ENCODE data around the gene RHAG. TPM values are rescaled to one million over a fixed set of nuclear protein-coding genes. Genes with fewer than 3 reads are reported as not detected.
"Not testable (repeated sequence)": the region's sequence is repeated elsewhere in the genome, so short reads cannot be mapped to it uniquely, and the experiment has no call there.

The RHAG gene
- total and polyA plus RNA-seq, 2 donors: 0.39 to 2.8 TPM

GRCh38 chr6:49632727-49633126 lies 3.9 kb downstream of the RHAG start:
- WGBS: 88% methylated on average over 3 of the region's 3 CpGs
- Histone ChIP-seq H3K27ac (ENCODE audit: low read depth in 1 of 2, low read length in 1 of 2) (no peak overlapping the region), H3K36me3 (ENCODE audit: control insufficient read depth in 2 of 2, insufficient read depth in 2 of 2, low read length in 1 of 2) (no peaks in the 10 kb centered on the region), H3K4me3 (ENCODE audit: low read length in 2 of 2) (no peak overlapping the region), H3K4me1 (ENCODE audit: control insufficient read depth in 2 of 2, insufficient read depth in 2 of 2, low read length in 2 of 2) (no peaks in the 10 kb centered on the region), H3K9me3 (ENCODE audit: control insufficient read depth in 2 of 2, insufficient read depth in 1 of 2, low read length in 1 of 2) (no peaks in the 10 kb centered on the region), H3K27me3 (ENCODE audit: control insufficient read depth in 2 of 2, insufficient read depth in 1 of 2, low read length in 1 of 2) (no peaks in the 10 kb centered on the region)
- DNase-seq (ENCODE audit: low read depth in 6 of 9, low spot score in 9 of 9): no peak

GRCh38 chr6:49629485-49630088 lies 7.1 kb downstream of the RHAG start:
- not testable (repeated sequence) for H3K4me3 ChIP-seq (ENCODE audit: low read length in 2 of 2); H3K4me1 ChIP-seq (ENCODE audit: control insufficient read depth in 2 of 2, insufficient read depth in 2 of 2, low read length in 2 of 2); H3K36me3 ChIP-seq (ENCODE audit: control insufficient read depth in 2 of 2, insufficient read depth in 2 of 2, low read length in 1 of 2); H3K27me3 ChIP-seq (ENCODE audit: control insufficient read depth in 2 of 2, insufficient read depth in 1 of 2, low read length in 1 of 2); DNase-seq (ENCODE audit: low read depth in 6 of 9, low spot score in 9 of 9); H3K9me3 ChIP-seq (ENCODE audit: control insufficient read depth in 2 of 2, insufficient read depth in 1 of 2, low read length in 1 of 2); H3K27ac ChIP-seq (ENCODE audit: low read depth in 1 of 2, low read length in 1 of 2)
- WGBS: 98% methylated on average over 36 of the region's 36 CpGs

GRCh38 chr6:49626811-49627210 lies 9.8 kb downstream of the RHAG start:
- Histone ChIP-seq H3K27ac (ENCODE audit: low read depth in 1 of 2, low read length in 1 of 2) (no peak overlapping the region), H3K4me1 (ENCODE audit: control insufficient read depth in 2 of 2, insufficient read depth in 2 of 2, low read length in 2 of 2) (no peaks in the 10 kb centered on the region), H3K4me3 (ENCODE audit: low read length in 2 of 2) (no peak overlapping the region), H3K36me3 (ENCODE audit: control insufficient read depth in 2 of 2, insufficient read depth in 2 of 2, low read length in 1 of 2) (no peaks in the 10 kb centered on the region), H3K27me3 (ENCODE audit: control insufficient read depth in 2 of 2, insufficient read depth in 1 of 2, low read length in 1 of 2) (no peaks in the 10 kb centered on the region), H3K9me3 (ENCODE audit: control insufficient read depth in 2 of 2, insufficient read depth in 1 of 2, low read length in 1 of 2) (no peaks in the 10 kb centered on the region)
- no peak for DNase-seq (ENCODE audit: low read depth in 6 of 9, low spot score in 9 of 9)
- WGBS: 90% methylated on average over 3 of the region's 3 CpGs

GRCh38 chr6:49618257-49618656 lies 18.4 kb downstream of the RHAG start:
- H3K36me3 ChIP-seq (ENCODE audit: control insufficient read depth in 2 of 2, insufficient read depth in 2 of 2, low read length in 1 of 2): no peaks in the 10 kb centered on the region
- H3K9me3 ChIP-seq (ENCODE audit: control insufficient read depth in 2 of 2, insufficient read depth in 1 of 2, low read length in 1 of 2): no peaks in the 10 kb centered on the region
- no peaks in the 10 kb centered on the region for H3K27me3 ChIP-seq (ENCODE audit: control insufficient read depth in 2 of 2, insufficient read depth in 1 of 2, low read length in 1 of 2)
- H3K4me3 ChIP-seq (ENCODE audit: low read length in 2 of 2): no peak overlapping the region
- no peak for DNase-seq (ENCODE audit: low read depth in 6 of 9, low spot score in 9 of 9)
- H3K4me1 ChIP-seq (ENCODE audit: control insufficient read depth in 2 of 2, insufficient read depth in 2 of 2, low read length in 2 of 2): no peaks in the 10 kb centered on the region
- H3K27ac ChIP-seq (ENCODE audit: low read depth in 1 of 2, low read length in 1 of 2): no peak overlapping the region

- not testable (repeated sequence) for H3K9me3 ChIP-seq (ENCODE audit: control insufficient read depth in 2 of 2, insufficient read depth in 1 of 2, low read length in 1 of 2); H3K27me3 ChIP-seq (ENCODE audit: control insufficient read depth in 2 of 2, insufficient read depth in 1 of 2, low read length in 1 of 2); H3K4me1 ChIP-seq (ENCODE audit: control insufficient read depth in 2 of 2, insufficient read depth in 2 of 2, low read length in 2 of 2); H3K4me3 ChIP-seq (ENCODE audit: low read length in 2 of 2); H3K36me3 ChIP-seq (ENCODE audit: control insufficient read depth in 2 of 2, insufficient read depth in 2 of 2, low read length in 1 of 2); H3K27ac ChIP-seq (ENCODE audit: low read depth in 1 of 2, low read length in 1 of 2); DNase-seq (ENCODE audit: low read depth in 6 of 9, low spot score in 9 of 9)
- 93% methylated on average over 5 of the region's 5 CpGs for WGBS
These were observed 22.5 kb downstream of the RHAG start for GRCh38 chr6:49614144-49614543.

- Histone ChIP-seq H3K36me3 (ENCODE audit: control insufficient read depth in 2 of 2, insufficient read depth in 2 of 2, low read length in 1 of 2) (no peaks in the 10 kb centered on the region), H3K4me3 (ENCODE audit: low read length in 2 of 2) (no peak overlapping the region), H3K9me3 (ENCODE audit: control insufficient read depth in 2 of 2, insufficient read depth in 1 of 2, low read length in 1 of 2) (no peaks in the 10 kb centered on the region), H3K4me1 (ENCODE audit: control insufficient read depth in 2 of 2, insufficient read depth in 2 of 2, low read length in 2 of 2) (no peaks in the 10 kb centered on the region), H3K27me3 (ENCODE audit: control insufficient read depth in 2 of 2, insufficient read depth in 1 of 2, low read length in 1 of 2) (no peaks in the 10 kb centered on the region), H3K27ac (ENCODE audit: low read depth in 1 of 2, low read length in 1 of 2) (no peak overlapping the region)
- WGBS: 86% methylated on average over 1 of the region's 1 CpG
- DNase-seq (ENCODE audit: low read depth in 6 of 9, low spot score in 9 of 9): no peak
These were observed 27.4 kb downstream of the RHAG start for GRCh38 chr6:49609285-49609684.

- H3K4me1 ChIP-seq (ENCODE audit: control insufficient read depth in 2 of 2, insufficient read depth in 2 of 2, low read length in 2 of 2); DNase-seq (ENCODE audit: low read depth in 6 of 9, low spot score in 9 of 9); H3K9me3 ChIP-seq (ENCODE audit: control insufficient read depth in 2 of 2, insufficient read depth in 1 of 2, low read length in 1 of 2); H3K4me3 ChIP-seq (ENCODE audit: low read length in 2 of 2); H3K36me3 ChIP-seq (ENCODE audit: control insufficient read depth in 2 of 2, insufficient read depth in 2 of 2, low read length in 1 of 2); H3K27ac ChIP-seq (ENCODE audit: low read depth in 1 of 2, low read length in 1 of 2); H3K27me3 ChIP-seq (ENCODE audit: control insufficient read depth in 2 of 2, insufficient read depth in 1 of 2, low read length in 1 of 2): not testable (repeated sequence)
- 95% methylated on average over 9 of the region's 9 CpGs for WGBS
These were observed 28.4 kb downstream of the RHAG start for GRCh38 chr6:49608275-49608674.

GRCh38 chr6:49607391-49607982 lies 29.2 kb downstream of the RHAG start:
- no peaks in the 10 kb centered on the region for H3K27me3 ChIP-seq (ENCODE audit: control insufficient read depth in 2 of 2, insufficient read depth in 1 of 2, low read length in 1 of 2)
- no peaks in the 10 kb centered on the region for H3K4me1 ChIP-seq (ENCODE audit: control insufficient read depth in 2 of 2, insufficient read depth in 2 of 2, low read length in 2 of 2)
- no peak overlapping the region for H3K4me3 ChIP-seq (ENCODE audit: low read length in 2 of 2)
- no peak for DNase-seq (ENCODE audit: low read depth in 6 of 9, low spot score in 9 of 9)
- H3K9me3 ChIP-seq (ENCODE audit: control insufficient read depth in 2 of 2, insufficient read depth in 1 of 2, low read length in 1 of 2): no peaks in the 10 kb centered on the region
- H3K36me3 ChIP-seq (ENCODE audit: control insufficient read depth in 2 of 2, insufficient read depth in 2 of 2, low read length in 1 of 2): no peaks in the 10 kb centered on the region
- H3K27ac ChIP-seq (ENCODE audit: low read depth in 1 of 2, low read length in 1 of 2): no peak overlapping the region

GRCh38 chr6:49606721-49607390 lies 29.8 kb downstream of the RHAG start:
- DNase-seq (ENCODE audit: low read depth in 6 of 9, low spot score in 9 of 9): peak; percentile 4 to 69 (median 13)
- H3K27me3 ChIP-seq (ENCODE audit: control insufficient read depth in 2 of 2, insufficient read depth in 1 of 2, low read length in 1 of 2): no peaks in the 10 kb centered on the region
- WGBS: 56% methylated on average over 4 of the region's 4 CpGs

More at GRCh38 chr6:49606721-49607390, 29.8 kb downstream of the RHAG start:
- no peaks in the 10 kb centered on the region for H3K4me1 ChIP-seq (ENCODE audit: control insufficient read depth in 2 of 2, insufficient read depth in 2 of 2, low read length in 2 of 2)
- H3K36me3 ChIP-seq (ENCODE audit: control insufficient read depth in 2 of 2, insufficient read depth in 2 of 2, low read length in 1 of 2): no peaks in the 10 kb centered on the region
- no peak overlapping the region for H3K4me3 ChIP-seq (ENCODE audit: low read length in 2 of 2)
- no peak overlapping the region for H3K27ac ChIP-seq (ENCODE audit: low read depth in 1 of 2, low read length in 1 of 2)
- no peaks in the 10 kb centered on the region for H3K9me3 ChIP-seq (ENCODE audit: control insufficient read depth in 2 of 2, insufficient read depth in 1 of 2, low read length in 1 of 2)

All from thymus (tissue), 11 donors.